Endothelial cell of hepatic sinusoid (primary cell): ENCODE results near the gene SLIT3.

Source experiments
- in situ Hi-C: cut with HindIII; loops from 2 replicates; pipeline ENCODE4 v1.10.0; 2017; ENCODE audit warnings: low sequenced_read_pairs

The SLIT3 gene

DNA sequence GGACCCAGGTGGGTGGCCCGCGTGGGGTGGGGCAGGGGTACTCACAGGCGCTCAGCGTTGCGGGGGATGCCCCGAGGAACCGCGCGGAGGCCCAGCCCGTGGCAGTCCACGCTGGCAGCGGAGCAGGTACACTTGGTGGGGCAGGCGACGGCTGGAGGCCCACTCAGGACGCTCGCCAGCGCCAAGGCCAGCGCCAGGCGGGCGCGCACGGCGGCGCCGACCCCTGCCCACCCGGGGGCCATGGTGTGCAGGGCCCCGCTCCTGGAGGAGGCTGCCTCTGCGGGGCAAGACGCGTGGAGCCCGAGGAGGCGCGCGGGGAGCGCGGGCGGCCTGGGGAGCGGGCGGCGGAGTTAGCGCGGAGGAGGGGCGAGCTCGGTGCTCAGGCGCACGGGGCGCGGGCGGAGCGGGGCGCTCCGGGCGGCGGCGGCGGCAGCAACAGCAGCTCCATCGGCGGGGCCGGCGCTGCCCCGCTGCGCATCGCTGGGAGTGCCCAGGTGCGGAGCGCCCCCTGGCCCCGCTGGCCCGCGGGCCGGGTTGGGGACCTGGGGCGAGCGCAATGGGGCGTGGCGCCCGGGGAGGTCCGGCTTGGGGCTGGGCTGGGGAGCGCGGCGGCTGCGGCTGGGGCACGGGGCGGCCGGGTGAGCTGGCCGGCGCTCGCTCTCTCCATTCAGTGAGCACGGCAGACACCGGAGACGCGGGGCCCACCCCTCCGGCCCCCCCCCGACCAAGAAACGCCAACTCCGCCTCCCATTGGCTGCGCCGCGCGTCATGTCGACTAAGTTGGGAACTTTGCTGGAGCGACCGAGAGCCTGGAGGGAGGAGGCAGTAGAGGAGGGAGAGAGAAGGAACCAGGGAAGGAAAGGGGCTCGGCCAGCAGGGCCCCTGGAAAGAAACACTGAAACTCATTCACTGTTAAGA lies at the start of gene SLIT3:
SLIT3 (minus strand) TSS at position 672 of the 918 bp plus-strand sequence; CDS start at position 242, 430 bp downstream.
- in situ Hi-C loops: no loop called here

DNA sequence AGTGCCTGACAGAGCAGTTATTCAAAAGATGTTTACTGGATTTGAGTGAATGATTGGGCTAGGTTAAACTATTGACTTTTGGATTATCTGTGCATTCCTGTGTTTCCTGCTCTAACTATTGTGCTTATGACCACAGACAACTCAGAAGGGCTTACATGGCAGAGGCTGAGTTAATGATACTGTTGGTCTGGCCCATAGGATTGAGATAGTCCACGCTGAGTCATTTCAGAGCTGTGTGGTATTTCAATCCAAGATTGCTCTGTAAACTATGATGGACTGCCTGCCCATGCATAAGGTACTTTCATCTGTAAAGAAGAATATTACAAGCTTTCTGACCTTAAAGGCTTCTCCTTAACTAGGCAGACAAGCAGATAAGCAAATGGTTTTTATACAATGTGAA lies 49.1 kb upstream of the SLIT3 start:
- in situ Hi-C loops: no loop called here

DNA sequence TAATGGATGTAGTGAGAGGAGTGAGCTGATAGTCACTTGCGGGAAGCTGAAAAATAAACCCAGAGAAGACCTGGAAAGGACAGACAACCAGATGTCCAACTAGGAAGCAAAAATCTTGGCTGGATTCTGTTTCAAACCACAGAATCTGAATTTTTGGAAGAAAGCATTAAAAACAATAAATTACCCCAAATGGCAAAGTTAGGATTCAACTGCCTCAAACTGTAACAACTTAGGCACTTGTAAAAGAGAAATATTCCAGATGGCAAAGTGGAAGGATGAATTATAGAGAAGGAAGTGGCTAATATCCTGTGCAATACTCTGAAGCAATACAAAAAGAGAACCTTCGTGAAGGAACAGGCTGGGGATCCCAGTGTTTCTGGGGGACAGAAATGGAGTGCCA lies 46.8 kb upstream of the SLIT3 start:
- in situ Hi-C loops: no loop called here

DNA sequence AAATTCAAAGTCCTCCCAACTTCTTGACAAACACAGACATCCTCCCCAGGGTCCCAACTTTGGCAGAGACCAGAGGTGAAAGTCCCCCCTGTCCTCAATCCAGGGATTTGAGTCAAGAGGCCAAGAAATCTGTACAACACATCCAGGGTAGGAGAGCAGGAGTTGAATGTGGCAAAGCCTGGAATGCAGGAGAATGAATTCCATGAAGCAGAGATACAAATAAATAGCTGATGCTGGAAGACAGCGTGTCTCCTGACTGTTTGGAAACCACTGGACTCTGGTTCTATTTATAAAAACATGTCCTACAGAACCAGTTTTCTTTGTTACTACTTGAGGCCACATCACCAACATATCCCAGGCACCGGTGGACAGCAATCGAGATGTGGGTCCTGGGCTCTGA lies 43.7 kb upstream of the SLIT3 start:
- in situ Hi-C loops: no loop called here

DNA sequence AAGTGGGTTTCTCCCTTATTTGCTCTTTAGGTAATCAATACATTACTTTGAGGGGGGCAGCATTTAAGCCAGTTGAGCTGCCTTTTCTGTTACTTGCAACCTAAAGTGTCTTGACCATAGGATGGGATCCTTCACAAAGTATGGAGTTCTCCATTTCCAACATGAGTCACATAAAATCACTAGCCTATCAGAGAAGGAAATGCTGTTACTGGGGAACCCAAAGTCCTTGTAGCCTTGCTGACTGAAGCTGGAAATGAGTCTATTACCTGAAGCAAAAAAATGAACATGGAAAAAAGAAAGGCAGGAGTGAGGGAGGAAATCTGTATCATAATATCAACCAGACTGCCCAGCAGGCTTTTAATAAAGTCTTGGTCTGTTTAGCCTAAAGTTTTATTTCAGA lies 42.8 kb upstream of the SLIT3 start:
- in situ Hi-C loops: no loop called here

- in situ Hi-C loops: no loop called here
Observed at GRCh38 chr5:169341556-169341955, 40.6 kb upstream of the SLIT3 start.

GRCh38 chr5:169339869-169340268 lies 38.9 kb upstream of the SLIT3 start:
- in situ Hi-C loops: no loop called here

GRCh38 chr5:169336242-169336641 lies 35.3 kb upstream of the SLIT3 start:
- in situ Hi-C loops: no loop called here

DNA sequence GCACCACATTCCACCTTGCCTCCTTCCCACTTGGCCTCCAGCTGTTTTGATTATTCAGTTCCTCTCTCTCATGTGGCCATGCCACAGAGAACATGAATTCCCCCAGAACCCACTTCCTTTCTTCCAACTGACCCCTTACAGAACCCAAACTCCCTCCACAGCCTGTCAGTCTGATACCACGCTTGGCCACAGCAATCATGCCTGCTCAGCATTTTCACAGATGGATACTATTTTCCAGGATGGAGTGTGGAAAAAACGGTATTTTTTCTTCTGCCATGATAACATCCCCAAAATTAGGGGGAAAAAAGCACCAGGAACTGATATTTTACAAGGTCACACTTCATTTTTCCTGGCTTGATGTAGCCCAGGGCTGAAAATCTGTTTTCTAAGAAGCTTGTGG lies 34.9 kb upstream of the SLIT3 start:
- in situ Hi-C loops: no loop called here

DNA sequence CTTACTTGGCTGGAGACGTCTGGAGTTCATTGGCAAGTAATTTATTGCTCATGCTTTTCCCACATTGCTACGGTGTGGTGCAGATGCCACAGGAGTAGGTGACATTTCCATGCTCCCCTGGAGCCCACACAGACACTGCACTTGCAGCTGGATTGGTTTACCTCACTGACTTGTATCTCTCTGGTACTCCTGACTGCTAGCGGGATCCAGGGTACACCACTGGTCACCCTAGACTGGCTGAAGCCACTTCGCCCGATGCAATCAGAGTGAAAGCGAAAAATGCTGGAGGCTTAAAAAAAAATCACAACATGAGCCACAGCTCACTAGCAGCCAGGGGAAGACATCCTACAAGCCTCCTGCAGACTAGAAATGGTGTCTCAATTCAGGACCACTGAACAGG lies 32.6 kb upstream of the SLIT3 start:
- in situ Hi-C loops: no loop called here

GRCh38 chr5:169331292-169331852 lies 30.4 kb upstream of the SLIT3 start:
- in situ Hi-C loops: no loop called here

GRCh38 chr5:169328401-169328800 lies 27.5 kb upstream of the SLIT3 start:
- in situ Hi-C loops: no loop called here

GRCh38 chr5:169325273-169325672 lies 24.3 kb upstream of the SLIT3 start:
- in situ Hi-C loops: no loop called here

DNA sequence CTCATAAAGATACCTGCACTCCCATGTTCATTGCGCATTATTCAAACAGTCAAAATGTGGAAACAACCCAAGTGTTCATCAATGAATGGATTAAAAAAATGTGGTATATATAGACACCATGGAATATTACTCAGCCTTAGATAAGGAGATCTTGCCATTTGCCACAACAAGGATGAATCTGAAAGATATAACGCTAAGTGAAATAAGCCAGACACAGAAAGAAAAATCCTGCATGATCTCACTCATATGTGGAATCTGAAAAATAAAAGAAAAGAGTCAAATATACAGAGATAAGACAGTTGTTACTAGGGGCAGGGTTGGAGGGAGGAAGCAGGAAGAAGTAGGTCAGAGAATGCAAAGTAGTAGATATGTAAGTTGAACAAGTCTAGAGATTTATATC lies 17.6 kb upstream of the SLIT3 start:
- in situ Hi-C loops: no loop called here

DNA sequence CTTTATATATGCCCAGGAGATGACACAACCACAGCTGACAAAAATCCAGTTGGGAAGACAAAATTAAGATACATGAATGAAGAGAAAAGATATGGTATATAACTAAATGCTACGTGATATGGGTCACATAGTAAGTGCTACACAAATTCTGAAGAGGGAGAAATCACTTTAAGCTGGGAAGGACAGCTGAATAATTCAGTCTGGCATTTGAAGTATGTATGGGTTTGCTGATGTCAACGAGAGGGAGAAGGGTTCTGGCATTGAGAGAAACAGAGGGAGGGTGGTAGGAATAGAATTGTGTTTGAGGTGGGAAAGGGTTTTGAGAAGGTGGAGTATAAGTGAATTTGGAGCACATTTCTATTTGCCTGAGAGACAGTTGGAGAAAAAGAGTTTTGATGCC lies 6.7 kb upstream of the SLIT3 start:
- in situ Hi-C loops: no loop called here

DNA sequence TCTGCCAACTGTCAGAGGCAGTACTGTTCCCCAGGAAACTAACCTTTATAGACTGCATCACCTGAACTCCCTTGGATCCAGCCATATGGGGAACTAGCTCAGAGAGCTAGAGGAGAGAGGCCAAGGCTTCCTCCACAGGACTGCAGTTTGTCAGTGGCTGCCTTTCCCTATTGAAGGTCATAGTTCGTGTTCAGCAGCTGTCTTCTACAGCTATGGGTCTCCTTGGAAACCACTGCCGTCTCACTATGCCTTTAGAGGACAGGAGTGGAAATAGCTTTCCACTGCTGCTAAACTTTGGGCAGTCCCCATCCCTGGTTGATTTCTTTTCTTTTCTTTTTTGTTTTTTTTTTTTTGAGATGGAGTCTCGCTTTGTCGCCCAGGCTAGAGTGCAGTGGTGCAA lies 4.4 kb upstream of the SLIT3 start:
- in situ Hi-C loops: no loop called here

- in situ Hi-C loops: no loop called here
Observed at GRCh38 chr5:169304175-169304574, 3.2 kb upstream of the SLIT3 start.

DNA sequence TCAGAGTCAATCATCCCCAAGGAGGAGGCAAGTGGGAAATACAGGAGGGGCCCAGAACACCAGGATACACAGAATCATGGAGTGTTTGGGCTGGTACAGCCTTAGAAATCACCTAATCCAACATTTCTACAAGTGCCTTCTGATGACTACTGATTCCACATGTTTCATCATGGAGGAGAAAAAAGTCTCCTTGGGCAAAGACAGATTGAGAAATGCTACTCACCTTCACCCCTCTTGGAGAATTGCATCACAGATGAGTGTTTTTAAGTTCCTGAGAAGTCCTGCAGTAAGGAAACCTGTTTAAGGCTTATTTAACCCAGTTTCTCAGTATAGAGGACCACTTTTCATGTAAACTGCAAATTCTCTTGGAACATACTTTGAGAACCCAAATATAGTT lies 2.2 kb upstream of the SLIT3 start:
- in situ Hi-C loops: no loop called here

DNA sequence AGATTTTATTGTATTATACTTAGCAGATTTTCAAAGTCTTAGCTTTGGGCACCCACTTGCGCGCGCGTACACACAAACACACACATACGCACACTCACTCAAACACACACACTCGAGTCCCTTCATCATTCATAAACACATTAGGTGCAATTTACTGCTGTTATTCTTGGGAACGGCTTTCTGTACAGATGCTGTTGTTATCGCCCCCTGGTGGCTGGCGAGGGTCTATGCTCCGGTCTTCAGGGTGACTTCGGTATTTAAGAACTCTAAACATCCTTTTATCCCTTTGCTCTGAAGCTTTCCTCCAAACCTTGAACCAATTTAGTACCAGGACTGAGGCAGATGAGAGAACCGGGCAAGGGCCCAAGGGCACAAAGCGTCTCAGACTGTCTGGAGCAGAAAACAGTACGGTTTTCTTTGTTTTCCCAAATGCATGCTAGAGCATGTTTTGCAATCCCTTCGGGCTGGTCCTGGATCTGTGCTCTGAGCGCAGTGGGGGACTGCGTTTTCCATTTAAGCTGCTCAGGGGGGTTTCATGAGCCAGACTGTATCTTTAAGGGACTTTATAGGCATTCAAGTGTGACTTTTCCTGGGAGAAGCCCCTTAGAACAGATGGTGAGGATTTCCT lies 1.7 kb upstream of the SLIT3 start:
- in situ Hi-C loops: no loop called here

GRCh38 chr5:169301986-169302385 lies 1.0 kb upstream of the SLIT3 start:
- in situ Hi-C loops: no loop called here

DNA sequence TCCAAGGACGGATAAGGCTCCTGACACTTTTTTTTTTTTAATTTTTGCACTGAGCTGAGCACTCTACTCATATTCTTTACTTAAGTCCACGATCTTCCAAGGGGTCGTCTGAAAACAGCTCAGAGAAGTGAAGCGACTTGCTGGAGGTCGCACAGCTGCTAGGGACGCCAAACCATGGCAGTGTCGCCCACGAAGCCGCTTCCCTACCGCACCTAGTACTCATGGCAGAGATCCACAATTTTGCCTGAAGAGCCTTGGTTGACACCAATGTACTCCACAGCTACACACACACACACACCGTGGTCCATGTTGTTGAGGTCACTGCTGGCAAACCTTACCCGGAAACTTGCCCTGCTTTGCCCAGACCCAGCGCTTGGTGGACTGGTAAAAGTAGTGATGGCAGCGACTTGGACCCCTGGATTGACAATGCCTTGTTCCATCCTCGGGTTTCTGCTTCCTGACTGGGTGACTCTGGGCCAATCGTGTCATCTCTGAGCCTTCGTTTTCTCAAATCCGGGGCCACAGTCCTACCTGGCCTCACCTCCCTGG lies 521 bp upstream of the SLIT3 start:
- in situ Hi-C loops: no loop called here
